Muscle layer of colon (tissue), 2 donors: Measurements from ENCODE around the gene HOXD13.

Experiments used
- H3K27ac ChIP-seq: one replicate; pipeline ENCODE4 v1.7.0; 2013; ENCODE audit warnings: low read depth, mild to moderate bottlenecking, low read length, moderate library complexity
- H3K27me3 ChIP-seq, 2 donors: one replicate each; pipeline ENCODE4 v1.7.0; 2013; ENCODE audit warnings: low read length in 2 of 2, mild to moderate bottlenecking in 2 of 2; ENCODE audit not compliant: insufficient read depth in 2 of 2, control insufficient read depth in 1 of 2
- H3K36me3 ChIP-seq: one replicate; pipeline ENCODE4 v1.7.0; 2013; ENCODE audit warnings: mild to moderate bottlenecking, low read length; ENCODE audit not compliant: insufficient read depth
- H3K4me1 ChIP-seq: one replicate; pipeline ENCODE4 v1.7.0; 2013; ENCODE audit warnings: mild to moderate bottlenecking, low read length; ENCODE audit not compliant: insufficient read depth
- H3K4me3 ChIP-seq, 2 donors: one replicate each; pipeline ENCODE4 v1.7.0; 2013; ENCODE audit warnings: low read length in 2 of 2, low read depth in 1 of 2, mild to moderate bottlenecking in 1 of 2, moderate library complexity in 1 of 2
- H3K9ac ChIP-seq: one replicate; pipeline ENCODE4 v1.7.0; 2013; ENCODE audit warnings: low read length
- H3K9me3 ChIP-seq: one replicate; pipeline ENCODE4 v1.7.0; 2013; ENCODE audit warnings: mild to moderate bottlenecking, low read length
- donor health status: abdominal sarcoma.
- donor health status: Adenocarcinoma of cecum.

The HOXD13 gene

GRCh38 chr2:176112375-176113302 lies 20.1 kb downstream of the HOXD13 start:
- Histone ChIP-seq H3K27ac (peak overlapping the region; percentile 37), H3K9me3 (no peaks in the 10 kb centered on the region), H3K9ac (peak overlapping the region; percentile 34), H3K27me3 (peaks cover 36 to 80% of the 10 kb centered on the region in 2 donors), H3K4me1 (peaks cover 13% of the 10 kb centered on the region), H3K4me3 (peak overlapping the region in 1 of 2 donors; percentile 45), H3K36me3 (no peaks in the 10 kb centered on the region)

- no peak overlapping the region for H3K27ac ChIP-seq
- no peaks in the 10 kb centered on the region for H3K36me3 ChIP-seq
- peak overlapping the region; percentile 49 for H3K9ac ChIP-seq
- H3K27me3 ChIP-seq = peaks cover 42 to 87% of the 10 kb centered on the region in 2 donors
- no peaks in the 10 kb centered on the region for H3K9me3 ChIP-seq
- H3K4me1 ChIP-seq = peaks cover 13% of the 10 kb centered on the region
- peak overlapping the region in 1 of 2 donors; percentile 51 for H3K4me3 ChIP-seq
Measured at GRCh38 chr2:176114120-176114929, 21.8 kb downstream of the HOXD13 start.

- Histone ChIP-seq H3K9ac (peak overlapping the region; percentile 53), H3K9me3 (no peaks in the 10 kb centered on the region), H3K4me3 (peak overlapping the region in 1 of 2 donors; percentile 71), H3K27ac (no peak overlapping the region), H3K27me3 (peaks cover 36 to 84% of the 10 kb centered on the region in 2 donors), H3K4me1 (peaks cover 13% of the 10 kb centered on the region), H3K36me3 (no peaks in the 10 kb centered on the region)
Measured at GRCh38 chr2:176114930-176115625, 22.6 kb downstream of the HOXD13 start.

- H3K27me3 ChIP-seq = peaks cover 33 to 77% of the 10 kb centered on the region in 2 donors
- no peaks in the 10 kb centered on the region for H3K36me3 ChIP-seq
- H3K9me3 ChIP-seq = no peaks in the 10 kb centered on the region
- H3K4me1 ChIP-seq = peaks cover 11% of the 10 kb centered on the region
- H3K4me3 ChIP-seq = peak within 1 kb of the TSS; percentile 34 to 71
- peak within 1 kb of the TSS; percentile 56 for H3K27ac ChIP-seq
- peak within 1 kb of the TSS; percentile 53 for H3K9ac ChIP-seq
Measured at GRCh38 chr2:176115883-176116813, 23.6 kb downstream of the HOXD13 start, which contains the start of gene HOXD10. TSS of gene HOXD10 (plus strand) at chr2:176116778. CDS start at chr2:176116834, 56 bp downstream.

- Histone ChIP-seq H3K9me3 (no peaks in the 10 kb centered on the region), H3K4me1 (peaks cover 8% of the 10 kb centered on the region), H3K9ac (peak overlapping the region; percentile 22), H3K4me3 (peak overlapping the region in 1 of 2 donors; percentile 71), H3K27me3 (peaks cover 33 to 72% of the 10 kb centered on the region in 2 donors), H3K27ac (no peak overlapping the region), H3K36me3 (no peaks in the 10 kb centered on the region)
Measured at GRCh38 chr2:176117162-176117822, 24.8 kb downstream of the HOXD13 start.

GRCh38 chr2:176117823-176118371 lies 25.4 kb downstream of the HOXD13 start:
- peak overlapping the region; percentile 31 for H3K27ac ChIP-seq
- H3K4me3 ChIP-seq = peak overlapping the region in 1 of 2 donors; percentile 71
- peaks cover 8% of the 10 kb centered on the region for H3K4me1 ChIP-seq
- no peak overlapping the region for H3K9ac ChIP-seq
- H3K36me3 ChIP-seq = no peaks in the 10 kb centered on the region
- H3K9me3 ChIP-seq = no peaks in the 10 kb centered on the region
- peaks cover 33 to 69% of the 10 kb centered on the region in 2 donors for H3K27me3 ChIP-seq

GRCh38 chr2:176118601-176119339 lies 26.2 kb downstream of the HOXD13 start:
- peak overlapping the region; percentile 31 for H3K27ac ChIP-seq
- H3K9me3 ChIP-seq = no peaks in the 10 kb centered on the region
- peaks cover 8% of the 10 kb centered on the region for H3K4me1 ChIP-seq
- H3K9ac ChIP-seq = no peak overlapping the region
- no peaks in the 10 kb centered on the region for H3K36me3 ChIP-seq
- H3K27me3 ChIP-seq = peaks cover 28 to 69% of the 10 kb centered on the region in 2 donors
- H3K4me3 ChIP-seq = peak overlapping the region in 1 of 2 donors; percentile 71

- Histone ChIP-seq H3K27ac (no peak overlapping the region), H3K36me3 (no peaks in the 10 kb centered on the region), H3K4me3 (peak overlapping the region in 1 of 2 donors; percentile 16), H3K4me1 (peaks cover 8% of the 10 kb centered on the region), H3K27me3 (peaks cover 22 to 57% of the 10 kb centered on the region in 2 donors), H3K9me3 (no peaks in the 10 kb centered on the region), H3K9ac (peak overlapping the region; percentile 39)
Measured at GRCh38 chr2:176120364-176121189, 28.1 kb downstream of the HOXD13 start.
